HG02798 (cell line): ENCODE measurements around the gene AGBL4.

ENCODE experiments used
- ATAC-seq: cut with Tn5 transposase; IDR thresholded peaks from one replicate; pipeline ENCODE4 v1.9.1; 2021; ENCODE audit warnings: mild to moderate bottlenecking; ENCODE audit not compliant: unreplicated experiment, poor library complexity

The AGBL4 gene

DNA sequence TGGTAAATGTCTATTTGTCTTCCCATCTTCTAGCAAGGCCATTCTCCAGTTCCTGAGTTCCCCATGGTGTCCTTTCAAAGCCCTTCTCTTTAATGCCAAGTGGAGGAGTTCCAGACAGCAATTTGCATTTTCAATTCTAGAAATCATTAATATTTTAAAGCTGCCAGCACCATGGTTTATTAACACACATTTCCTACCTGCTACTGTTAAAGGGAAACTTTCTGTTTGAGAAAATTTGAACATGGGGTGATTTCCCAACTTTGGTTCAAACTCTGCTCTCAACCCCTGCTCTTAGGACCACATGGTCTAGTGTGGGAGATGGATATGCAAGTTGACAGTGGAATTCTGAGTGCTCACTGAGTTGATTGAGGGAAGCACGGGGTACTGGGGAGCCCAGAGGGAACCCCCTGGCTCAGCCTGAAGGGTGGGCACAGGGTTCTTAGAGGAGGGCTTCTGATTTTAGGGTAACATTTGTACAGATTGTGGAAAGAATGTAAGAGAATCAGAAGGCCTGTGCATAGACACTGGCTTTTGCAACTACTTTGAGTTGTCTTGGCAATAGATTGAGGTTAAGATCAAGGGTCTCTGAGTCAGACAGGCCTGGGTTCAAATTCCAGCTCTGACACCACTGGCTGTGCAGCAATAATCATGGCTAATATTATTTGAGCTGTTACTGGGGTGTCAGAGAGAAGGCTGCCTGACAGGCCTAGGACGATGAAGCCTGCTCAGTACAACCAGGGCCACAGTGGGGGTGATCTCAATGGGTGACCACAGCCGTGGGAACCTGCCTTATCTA lies 1344.8 kb downstream of the AGBL4 start:
- ATAC-seq, result no peak

GRCh38 chr1:48677306-48678287 lies 1346.2 kb downstream of the AGBL4 start:
- peak; percentile 50 for ATAC-seq

DNA sequence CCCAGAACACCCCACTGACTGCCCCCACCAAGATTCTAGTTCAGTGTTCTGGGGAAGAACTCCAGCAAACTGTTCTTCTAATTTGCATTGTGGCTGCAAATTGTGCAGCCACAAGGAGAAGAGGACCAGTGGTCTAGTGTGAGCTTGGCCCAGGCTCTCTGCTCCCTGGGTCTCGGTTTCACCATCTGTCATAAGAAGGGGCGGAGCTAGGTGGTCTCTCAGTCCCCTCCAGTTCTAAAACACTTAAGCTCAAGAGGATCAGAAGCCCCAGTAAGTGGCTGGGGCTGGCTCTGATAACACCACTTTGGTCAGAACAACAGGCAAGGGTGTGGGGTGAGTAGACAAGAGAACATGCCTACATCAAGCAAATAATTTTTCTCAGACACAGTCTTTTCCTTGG lies 1346.9 kb downstream of the AGBL4 start:
- peak; percentile 44 for ATAC-seq

GRCh38 chr1:48676376-48676775 lies 1347.4 kb downstream of the AGBL4 start:
- no peak for ATAC-seq

DNA sequence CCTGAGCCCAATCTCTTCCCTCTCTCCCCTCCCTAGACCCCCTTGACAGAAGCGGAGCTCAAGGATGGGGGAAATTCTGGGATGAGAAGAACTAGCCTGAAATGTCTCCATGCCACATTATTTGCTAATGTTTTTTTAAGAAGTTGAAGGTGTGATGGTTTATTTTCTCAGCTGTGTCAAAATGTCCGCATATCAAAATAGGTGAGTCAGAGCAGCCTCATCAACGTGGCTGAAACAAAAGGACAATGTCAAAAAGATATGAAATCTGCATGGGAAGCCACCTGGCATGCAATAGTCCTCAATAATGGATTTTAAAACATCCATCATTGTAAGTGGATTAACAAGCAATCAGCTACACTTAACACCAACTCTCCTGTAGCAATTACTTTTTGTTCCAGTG lies 1348.5 kb downstream of the AGBL4 start:
- no peak for ATAC-seq

DNA sequence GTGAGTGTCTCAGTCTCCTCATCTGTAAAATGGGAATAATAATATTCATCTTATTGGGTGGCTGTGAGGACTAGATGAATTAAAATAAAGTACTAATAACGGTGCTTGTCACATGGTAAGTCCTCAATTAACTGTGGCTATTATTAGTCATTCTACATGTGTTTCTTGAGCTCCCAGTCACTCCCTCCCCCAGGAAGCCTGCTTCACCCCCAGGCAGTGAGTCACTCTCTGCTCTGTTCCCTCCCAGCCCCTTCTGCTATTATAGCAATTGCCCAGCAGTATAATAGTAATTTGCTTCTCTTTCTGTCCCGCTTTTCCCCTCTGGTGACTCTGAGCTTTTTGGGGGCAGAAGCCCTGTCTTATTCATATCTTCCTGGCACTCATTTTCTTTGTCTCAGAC lies 1349.1 kb downstream of the AGBL4 start:
- no peak for ATAC-seq

DNA sequence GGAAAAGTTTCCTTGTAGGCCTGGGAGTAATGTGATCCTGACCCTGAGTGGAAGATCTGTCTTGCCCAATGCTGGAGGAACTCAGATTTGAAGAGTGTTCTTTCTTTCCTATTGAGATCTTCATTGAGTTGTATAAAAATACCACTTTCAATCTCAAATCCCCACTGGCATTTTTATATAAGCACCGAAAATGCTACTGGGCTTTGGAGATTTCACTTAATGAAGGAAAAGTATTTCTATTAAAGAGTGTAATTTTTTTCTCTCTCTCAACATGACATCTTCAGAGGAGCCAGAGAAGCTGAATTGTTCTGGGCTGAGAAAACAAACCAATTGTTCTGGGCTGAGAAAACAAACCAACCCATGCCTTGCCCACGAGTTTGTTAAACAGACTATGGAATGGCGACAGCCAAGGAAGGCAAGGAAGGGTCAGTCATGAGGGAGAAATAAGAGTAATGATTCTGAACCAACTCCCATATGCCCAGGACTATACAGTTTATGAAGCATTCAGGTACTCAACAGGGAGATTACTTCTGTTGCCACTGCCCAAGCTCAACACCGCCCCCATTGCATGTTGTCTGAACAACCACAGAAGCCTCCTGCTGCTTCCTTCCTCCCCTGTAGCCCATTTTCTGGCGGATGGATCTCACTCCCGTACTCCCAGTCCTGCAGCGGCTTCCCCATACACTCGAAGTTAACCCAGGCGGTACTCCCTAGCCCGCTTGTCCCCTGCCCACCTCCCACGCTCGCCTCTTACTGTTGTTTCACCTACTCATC lies 1350.2 kb downstream of the AGBL4 start:
- no peak for ATAC-seq

GRCh38 chr1:48671578-48671977 lies 1352.2 kb downstream of the AGBL4 start:
- ATAC-seq, result no peak

GRCh38 chr1:48670234-48671020 lies 1353.3 kb downstream of the AGBL4 start:
- no peak for ATAC-seq

DNA sequence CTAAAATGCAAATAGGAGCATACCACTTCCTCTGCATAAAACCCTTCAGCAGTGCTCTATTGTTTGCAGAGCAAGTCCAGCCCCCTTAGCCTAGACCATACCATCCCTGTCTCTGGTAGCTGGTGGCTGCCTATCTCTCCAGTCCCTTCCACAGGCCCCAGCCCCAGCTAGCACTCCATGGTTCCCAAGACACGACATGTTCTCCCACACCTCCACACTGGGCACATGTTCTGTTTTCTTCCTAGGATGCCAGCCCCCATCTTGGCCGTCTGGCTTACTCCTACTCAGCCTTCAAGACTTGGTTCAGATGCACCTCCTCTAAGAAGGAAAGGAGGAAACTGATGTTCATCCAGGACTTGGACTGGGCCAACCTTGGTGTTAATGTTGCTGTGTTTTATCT lies 1355.4 kb downstream of the AGBL4 start:
- ATAC-seq, result no peak

- ATAC-seq, result no peak
These were observed 1356.0 kb downstream of the AGBL4 start for GRCh38 chr1:48667782-48668181.

DNA sequence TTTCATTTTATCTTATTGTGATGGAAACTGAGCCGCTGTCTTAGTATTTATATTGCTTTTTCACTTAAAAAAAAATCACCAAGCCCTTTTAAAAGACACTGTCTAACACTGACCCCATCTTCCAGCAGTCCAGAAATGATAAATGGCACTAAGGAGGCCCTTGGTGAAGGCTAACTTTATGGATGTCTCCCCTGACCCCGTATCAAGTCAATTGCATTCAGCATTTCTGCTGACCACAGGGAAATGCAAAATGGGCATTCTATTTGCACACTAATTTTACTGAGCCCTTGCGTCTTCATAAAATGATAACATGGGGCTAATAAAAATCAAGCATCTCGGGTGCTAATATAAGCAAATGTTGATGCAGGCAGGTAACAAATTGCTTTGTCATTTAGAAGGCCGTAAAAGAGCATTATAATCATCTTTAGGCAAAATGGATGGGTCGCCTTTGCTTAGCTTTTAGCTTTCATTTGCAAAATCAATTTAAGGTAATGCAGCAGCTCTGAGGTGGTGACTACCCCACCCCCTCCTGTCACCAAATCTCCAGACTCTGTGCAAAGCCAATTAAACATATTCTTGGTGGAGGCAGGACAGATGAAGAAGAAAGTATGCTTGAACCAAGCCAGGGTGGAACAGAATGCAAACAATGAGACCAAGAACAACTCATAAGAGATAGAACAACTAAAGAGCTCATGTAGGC lies 1357.9 kb downstream of the AGBL4 start:
- no peak for ATAC-seq

DNA sequence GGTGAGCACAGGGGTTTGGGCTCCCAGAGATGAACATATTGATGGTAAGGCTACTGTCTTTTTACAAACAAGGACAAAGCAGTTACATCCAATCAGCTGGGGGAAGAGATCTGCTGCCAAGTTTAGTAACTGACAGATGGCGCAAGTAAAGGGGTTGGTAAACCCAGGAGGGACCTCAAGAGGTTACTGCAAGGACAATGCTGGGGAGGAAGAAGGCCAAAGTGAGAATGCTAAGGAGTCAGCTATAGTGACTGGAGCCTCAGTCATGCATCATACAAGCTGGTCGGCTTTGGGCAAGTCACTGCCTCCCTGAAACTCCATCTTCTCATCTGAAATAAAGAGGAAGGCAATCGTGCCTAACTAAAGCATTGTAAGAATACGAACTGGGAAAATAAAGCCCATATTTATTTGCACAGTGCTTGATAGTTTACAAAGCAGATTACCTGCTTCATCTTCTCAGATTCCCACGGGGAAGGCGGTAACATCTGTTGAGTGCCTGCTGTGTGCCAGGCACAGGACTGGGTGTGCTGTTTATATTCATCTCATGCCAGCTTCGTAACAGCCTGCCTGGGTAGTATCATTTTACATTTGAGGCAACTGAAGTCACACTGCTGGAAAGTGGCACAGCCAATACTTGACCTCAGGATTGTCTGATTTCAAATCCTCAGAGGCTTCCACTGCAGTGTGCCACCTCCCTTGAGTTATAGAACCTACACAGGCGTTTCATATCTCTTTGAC lies 1361.9 kb downstream of the AGBL4 start:
- ATAC-seq, result no peak

- no peak for ATAC-seq
These were observed 1364.0 kb downstream of the AGBL4 start for GRCh38 chr1:48659801-48660200.

- no peak for ATAC-seq
These were observed 1366.3 kb downstream of the AGBL4 start for GRCh38 chr1:48657413-48657812.

DNA sequence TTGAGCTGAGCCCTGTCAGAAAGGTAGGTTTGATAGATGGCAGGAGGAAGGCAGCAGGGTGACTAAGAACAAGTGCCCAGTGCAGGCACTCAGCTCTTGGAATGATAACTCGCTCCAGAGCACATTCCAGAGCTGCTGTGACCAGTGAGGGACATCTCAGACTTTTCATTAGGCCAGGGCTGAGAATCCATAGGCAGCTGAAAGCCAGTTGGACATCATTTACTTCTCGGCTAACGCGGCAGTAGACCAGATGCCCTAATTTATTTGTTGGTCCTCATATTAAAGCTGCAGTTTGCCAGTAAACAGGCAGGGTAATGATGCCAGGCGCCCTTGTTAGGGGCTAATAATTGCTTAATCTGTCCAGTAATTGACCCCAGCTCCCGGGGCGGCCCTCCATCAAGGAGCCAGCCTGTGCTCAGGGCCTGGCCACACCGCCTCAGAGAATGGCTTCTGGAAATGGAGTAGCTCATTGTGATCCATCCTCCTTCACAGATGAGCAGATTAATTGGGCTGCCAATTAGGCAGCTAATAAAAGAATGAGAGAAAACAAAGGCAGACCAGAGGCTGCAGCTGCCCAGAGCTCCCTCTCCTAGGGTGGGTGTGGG lies 1369.0 kb downstream of the AGBL4 start:
- ATAC-seq, result no peak

- ATAC-seq, result peak; percentile 68
These were observed 1371.4 kb downstream of the AGBL4 start for GRCh38 chr1:48652334-48652733.

GRCh38 chr1:48649880-48650279 lies 1373.9 kb downstream of the AGBL4 start:
- ATAC-seq, result no peak
